GM21390 (cell line): Measurements from ENCODE around the gene GMEB2.
"Not testable (repeated sequence)": the region's sequence is repeated elsewhere in the genome, so short reads cannot be mapped to it uniquely, and the experiment has no call there.

Experiments used
- ATAC-seq: cut with Tn5 transposase; IDR thresholded peaks from one replicate; pipeline ENCODE4 v1.9.1; 2021; ENCODE audit not compliant: unreplicated experiment

Gene GMEB2

DNA sequence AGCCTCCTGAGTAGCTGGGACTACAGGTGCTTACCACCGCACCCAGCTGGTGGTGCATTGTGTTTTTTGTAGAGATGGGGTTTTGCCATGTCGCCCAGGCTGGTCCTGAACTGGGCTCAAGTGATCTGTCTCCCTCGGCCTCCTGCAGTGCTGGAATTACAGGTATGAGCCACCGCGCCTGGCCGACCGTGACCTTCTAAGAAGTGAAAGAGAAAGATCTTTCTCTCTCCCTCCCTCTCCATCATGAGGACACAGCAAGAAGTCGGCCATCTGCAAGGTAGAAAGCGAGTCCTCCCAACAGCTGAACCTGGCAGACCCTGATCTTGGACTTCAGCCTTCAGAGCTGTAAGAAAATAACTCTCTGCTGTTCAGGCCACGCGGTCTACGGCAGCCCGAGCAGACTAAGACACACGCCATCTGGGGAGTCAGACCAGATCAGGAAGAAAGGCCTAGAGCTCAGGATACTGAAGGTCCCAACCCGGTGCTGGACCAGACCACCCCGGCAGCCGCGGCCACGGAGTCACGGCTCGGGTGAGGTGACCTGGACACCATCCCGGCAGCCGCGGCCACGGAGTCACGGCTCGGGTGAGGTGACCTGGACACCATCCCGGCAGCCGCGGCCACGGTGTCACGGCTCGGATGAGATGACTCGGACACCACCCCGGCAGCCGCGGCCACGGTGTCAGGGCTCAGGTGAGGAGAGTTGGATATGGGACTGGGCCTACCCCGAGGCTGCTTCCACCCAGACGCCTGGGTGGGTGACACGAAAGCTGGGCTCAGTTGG, 9.6 kb downstream of the GMEB2 start:
- no peak for ATAC-seq

DNA sequence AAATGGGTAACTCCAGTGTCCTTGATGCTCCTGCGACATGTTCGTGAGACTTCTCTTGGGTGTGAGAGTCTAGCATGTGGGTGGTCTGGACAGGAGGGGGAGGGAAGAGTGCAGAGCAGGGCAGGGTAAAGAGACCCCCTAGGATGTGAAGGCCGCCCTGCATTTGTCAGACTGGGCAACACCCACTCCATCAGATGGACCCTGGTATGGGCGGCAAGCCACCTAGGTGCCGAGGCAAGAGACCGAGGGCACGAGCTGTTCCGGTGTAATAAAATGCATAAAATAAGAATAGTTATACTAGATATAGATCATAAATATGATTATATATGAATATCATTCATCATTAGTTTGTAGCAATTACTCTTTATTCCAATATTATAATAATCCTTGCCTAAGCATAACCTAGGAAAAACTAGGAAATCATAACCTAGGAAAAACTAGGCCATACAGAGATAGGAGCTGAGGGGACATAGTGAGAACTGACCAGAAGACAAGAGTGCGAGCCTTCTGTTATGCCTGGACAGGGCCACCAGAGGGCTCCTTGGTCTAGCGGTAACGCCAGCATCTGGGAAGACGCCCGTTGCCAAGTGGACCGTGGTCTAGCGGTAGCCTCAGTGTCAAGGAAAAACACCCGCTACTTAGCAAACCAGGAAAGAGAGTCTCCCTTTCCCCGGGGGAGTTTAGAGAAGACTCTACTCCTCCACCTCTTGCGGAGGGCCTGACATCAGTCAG, 12.9 kb downstream of the GMEB2 start:
- ATAC-seq = not testable (repeated sequence)

DNA sequence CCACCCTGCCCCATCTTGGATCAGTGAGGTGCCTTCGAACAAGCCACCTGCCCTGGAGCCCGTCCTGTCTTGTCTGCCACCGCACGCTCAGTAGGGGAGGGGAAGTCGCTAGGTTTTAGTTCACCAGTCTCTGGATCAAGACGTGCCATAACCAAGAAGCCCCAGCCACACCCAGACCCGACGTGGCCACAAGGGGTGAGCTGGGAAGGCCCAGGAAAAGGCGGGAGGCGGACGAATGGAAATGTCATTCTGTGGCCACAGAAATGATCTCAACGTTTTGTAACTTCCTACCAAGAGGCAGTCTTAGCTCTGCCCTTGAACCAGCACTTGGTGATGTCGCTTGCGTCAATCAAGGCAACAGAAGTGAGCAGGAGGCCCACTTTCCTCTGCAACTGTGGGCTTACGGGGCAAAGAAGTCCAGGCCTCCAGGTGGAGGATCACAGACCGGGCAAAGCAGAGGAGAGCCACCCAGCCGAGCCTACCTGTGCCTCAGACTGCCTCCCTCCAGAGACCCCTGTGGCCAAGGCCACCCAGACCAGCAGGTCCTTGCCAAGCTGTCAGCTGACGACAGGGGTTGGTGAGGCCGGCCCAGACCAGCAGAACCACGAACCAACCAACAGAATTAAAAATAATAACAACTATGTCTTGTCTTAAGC, 14.5 kb downstream of the GMEB2 start:
- no peak for ATAC-seq

DNA sequence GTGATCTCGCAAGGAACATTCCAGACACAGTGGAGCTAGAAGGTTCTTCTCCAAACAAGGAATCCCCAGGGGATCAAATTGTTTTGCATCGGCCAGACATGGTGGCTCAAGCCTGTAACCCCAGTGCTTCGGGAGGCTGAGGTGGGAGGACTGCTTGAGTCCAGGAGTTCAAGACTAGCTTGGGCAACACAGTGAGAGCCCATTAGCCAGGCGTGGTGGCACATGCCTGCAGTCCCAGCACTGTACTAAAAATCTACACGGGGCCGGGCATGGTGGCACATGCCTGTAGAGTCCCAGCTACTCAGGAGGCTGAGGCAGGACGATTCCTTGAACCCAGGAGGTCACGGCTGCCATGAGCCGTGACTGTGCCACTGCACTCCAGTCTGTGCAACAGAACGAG, 15.3 kb downstream of the GMEB2 start:
- ATAC-seq = no peak

DNA sequence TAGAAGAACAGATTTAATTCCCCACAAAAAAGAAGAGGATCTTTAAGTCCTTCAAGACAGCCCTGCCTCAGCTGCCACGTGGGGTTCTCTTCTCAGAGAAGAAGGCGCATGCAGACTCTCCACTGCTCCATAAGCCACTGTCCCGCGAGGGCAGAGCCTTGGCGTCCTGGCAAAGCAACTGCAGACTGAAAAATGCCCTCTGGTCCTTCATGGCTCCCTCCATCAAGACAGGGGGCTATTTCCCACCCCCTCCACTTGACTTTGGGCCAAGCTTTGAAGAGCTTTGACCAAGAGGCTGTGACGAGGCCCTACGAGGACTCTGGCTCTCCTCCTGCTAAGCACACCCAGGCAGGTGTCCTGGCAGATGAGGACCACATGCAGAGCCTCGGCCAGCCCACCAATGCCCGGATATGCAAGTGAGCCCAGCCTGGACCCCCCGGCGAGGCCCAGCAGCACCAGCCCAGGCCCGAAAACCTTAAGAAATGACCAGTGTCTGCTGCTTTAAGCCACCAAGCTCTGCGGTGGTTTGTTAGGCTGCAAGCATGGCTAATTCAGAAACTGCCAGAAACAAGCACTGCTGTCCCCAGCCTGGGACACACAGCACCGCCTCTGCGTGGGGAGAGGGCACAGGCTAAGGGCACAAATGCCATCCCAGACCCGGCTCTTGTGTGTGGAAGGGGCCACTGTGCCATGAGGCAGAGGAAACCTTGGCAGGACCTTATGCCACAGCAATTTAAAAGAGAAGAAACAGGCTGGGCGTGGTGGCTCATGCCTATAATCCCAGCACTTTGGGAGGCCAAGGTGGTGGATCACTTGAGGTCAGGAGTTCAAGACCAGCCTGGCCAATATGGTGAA, 16.1 kb downstream of the GMEB2 start:
- no peak for ATAC-seq

DNA sequence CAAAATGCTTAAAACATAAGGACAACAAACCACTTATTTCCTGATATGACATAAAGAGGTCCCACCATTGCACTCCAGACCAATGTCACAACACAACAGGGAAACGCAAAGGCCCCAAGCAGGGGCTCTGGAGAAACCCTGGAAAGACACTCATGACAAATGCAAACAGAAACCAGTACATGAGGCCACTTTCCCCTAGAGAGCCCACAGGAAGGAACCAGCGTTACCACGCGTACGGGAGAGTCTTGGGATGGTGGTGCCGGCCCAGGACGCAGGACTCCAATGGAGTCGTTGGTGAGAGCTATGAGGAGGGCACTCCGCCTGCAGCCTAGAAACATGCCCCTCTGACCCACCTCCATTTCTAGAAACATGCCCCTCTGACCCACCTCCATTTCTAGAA, 20.2 kb downstream of the GMEB2 start:
- ATAC-seq = no peak

DNA sequence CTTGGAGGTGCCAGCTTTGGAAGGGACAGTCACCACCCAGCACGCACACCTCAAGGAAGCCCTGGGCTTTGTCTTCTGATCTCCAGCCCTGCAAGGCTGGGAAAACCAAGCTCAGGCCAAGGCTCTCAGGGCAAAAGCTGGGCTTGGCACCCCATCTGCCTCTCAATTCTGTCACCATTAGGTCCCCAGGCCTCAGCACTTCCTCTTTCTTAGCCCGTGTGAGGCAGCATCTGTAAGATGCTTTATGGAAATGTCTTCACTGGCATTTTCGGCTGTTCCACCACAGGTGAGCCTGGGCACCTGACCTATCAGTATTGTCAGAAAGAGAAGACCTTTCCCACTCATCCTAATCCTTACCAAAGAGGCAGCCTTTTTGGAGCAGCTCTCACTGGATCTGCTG, 24.6 kb downstream of the GMEB2 start:
- ATAC-seq = no peak

DNA sequence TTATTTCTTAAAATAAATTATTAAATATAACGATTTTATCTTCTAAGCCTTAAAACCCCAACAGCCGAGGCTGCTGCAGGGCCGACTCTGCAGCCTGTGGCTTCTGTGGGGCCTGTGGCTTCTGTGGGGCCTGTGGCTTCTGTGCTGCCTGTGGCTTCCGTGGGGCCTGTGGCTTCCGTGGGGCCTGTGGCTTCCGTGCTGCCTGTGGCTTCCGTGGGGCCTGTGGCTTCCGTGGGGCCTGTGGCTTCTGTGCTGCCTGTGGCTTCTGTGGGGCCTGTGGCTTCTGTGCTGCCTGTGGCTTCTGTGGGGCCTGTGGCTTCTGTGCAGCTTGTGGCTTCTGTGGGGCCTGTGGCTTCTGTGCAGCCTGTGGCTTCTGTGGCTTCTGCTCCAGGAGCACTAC, 25.2 kb downstream of the GMEB2 start:
- not testable (repeated sequence) for ATAC-seq

DNA sequence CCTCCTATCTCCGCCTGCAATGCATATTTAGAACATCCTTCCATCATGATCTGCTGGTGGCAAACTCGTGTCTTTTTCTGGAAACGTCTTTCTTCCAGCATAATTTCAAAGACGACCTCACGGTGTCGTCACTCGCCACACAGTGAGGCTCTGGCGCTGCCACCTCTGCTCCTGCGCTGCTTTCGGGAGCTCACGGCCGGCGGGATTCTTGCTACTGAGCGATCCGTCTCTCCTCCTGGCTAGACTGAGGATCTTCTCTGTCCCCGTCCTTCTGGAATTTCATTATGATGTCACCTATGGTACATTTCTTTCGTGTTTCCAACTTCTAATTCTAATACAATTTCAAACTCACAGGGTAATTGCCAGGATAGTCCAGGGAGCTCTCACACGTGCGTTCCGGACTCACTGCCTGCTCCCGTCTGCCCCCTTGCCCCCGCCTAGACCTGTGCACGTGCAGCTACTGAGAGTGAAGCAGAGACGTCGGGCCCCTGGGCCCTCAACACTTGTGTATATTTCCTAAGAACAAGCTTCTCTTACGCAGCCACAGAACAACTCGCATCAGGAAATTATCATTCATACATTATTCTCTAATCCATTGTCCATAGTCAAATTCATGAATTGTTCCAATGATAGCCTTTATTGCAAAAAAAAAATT, 27.4 kb downstream of the GMEB2 start:
- ATAC-seq = no peak

DNA sequence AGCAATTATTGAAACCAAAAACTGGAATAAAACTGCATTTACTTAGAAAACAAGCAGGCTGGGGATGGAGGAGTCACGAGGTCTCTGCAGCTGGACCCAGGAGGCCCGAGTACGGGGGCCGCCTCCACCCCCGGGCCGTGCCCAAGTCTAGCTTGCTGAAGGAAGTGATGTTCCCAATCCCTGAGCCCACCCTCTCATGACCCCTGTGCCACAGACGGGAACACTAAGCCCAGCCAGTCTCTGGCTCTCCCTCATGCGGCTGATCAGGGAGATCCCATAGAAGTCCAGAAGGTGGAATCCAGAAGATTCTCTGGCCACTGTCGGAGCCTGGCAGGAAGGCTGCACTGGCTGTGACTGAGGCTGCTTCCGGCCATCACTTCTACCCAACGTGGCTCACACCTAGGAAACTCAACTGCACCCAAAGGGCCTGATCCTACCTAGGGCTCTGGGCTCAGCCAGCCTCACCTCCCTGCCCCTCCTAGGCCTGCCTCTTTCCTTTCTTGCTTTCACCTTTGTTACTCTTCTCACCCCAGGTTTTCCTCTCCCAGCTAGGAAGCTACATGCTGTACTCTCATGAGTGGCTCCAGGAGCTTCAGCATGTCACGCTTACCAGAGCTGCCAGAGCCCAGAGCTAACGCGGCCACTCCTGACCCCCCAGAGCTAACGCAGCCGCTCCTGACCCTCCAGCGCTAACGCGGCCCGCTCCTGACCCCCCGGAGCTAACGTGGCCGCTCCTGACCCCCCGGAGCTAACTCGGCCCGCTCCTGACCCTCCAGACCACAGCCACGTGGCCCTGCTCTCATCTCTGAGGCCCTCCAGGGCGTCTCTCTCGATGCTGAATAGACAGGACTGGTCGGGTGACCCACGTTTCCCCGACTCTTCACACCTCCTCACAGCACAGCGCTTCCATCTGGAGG, 28.2 kb downstream of the GMEB2 start:
- ATAC-seq = no peak

DNA sequence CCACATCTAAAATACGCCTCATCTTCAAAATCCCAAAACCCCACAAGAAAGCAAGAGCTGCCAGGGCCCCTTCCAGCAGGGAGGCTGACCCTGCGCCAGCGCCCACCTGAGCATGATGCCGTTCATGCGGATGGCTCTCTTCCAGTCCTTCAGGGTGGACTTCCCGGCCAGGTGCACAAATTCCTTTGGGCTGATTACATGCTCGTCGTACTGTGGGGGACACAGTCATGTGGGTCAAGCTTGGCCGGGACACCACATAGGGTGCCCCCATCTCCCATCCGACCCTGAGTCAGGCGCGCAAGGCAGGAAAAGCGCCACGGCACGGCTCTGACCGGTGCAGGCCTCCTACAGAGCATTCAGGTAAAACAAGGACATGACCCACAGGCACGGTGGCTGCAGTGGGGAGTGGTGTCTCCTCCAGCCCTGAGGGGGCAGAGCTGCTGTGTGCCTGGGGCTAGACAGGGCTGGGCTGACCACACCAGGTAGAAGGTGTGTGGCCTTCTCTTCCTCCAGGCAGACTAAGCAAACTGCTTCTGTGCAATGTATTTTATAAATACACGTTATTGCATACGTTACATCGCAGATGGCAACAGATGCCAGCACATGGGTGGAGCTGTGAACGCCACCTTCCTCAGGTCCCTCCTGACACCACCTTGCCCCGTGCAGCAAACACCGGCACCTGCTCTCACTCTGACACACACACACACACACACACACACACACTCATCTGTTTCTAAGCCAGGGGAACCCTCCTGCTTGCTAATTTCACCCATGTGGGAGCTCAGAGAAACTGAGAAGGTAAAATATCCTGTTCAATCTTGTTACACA, 29.0 kb downstream of the GMEB2 start:
- no peak for ATAC-seq

DNA sequence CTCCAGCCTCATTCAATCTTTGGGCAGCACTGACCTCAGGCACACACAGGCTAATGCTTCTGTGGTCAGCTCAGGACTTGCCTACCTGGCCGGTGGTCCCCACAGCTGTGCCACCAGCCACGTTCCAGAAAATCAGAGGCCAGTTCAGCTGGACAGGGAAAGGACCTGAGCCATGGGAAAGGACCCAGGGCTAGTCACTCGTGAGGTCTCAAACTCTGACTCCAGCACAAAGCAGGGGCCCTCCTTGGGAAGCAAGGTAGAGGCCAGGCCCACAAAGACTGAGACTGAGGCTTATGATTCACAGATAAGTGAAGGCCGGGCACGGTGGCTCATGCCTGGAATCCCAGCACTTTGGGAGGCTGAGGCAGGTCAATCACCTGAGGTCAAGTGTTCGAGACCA, 30.5 kb downstream of the GMEB2 start:
- ATAC-seq = no peak

DNA sequence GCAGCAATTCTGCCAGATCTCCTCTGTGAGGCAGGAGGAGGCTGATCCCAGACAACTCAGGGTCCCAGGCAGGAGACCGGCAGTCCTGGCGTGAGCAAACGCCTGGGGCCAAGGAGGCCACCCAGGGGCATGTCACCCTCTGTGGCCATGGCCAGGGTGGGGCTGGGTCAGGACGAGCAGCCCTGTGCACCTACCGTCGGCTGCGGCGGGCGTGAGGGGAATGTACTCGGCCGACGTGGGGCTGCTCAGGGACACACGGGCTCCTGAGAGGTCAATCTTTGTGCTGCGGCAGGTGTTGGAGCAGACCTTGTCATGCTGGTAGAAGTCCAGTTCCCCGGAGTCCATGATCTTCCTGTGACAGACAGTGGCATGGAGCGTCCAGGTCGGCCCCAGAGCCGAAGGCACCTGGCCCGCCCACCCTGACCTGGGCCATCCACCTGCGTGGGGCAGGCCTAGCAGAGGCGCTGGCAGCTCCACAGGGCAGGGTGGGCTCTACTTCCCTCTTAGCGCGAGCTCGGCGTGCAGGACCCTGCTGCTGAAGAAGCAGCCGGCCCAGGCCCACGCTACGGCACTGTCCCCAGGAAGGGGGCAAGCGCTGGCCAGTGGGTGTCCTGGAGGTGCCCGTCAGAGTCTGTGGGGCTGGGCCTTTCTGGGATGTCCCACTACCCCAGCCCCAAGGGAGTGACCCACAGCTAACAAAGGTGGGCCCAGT, 31.3 kb downstream of the GMEB2 start:
- ATAC-seq = no peak

DNA sequence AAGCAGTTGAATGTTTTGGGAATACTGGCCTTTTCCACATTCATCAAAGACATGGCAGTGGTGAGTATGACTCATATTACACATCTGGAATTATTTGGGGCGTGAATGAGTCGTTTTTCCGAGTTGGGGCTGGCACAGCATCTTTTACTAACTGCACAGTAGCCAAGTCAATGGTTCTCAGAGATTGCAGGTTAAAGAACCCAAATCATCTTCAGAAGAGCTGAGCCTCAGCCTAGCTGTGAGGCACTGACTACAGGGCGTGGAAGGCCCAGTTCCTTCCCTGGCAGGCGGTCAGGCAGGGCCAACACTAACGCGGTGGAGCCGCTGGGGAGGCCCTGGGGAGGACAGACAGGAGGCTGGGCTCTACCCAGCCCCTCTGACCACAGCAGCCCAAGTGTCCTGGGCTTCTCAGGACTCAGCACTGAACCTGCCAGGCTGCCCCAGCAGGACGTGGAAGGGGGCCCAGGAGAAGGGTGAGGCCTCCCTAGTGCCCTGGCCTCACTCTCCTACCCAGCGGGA, 32.8 kb downstream of the GMEB2 start:
- no peak for ATAC-seq

DNA sequence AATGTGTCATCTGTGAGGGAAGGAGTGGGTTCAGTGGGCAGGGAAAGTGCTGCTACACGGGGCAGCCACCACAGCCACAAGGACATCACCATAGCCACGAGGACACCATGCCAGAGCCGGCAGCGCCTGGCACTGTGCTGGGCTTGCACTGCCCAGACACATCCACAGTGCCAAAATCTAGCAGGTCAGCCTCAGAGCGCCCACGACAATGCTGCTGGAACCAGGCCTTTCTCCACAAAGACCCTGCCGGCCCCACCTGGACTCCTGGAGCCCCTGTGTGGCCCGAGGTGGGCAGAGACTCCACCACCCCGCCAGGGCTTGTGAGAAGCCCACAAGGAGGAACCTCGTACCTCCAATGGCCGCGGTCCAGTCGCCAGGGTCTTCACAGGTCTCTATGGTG, 34.2 kb downstream of the GMEB2 start:
- ATAC-seq = no peak

DNA sequence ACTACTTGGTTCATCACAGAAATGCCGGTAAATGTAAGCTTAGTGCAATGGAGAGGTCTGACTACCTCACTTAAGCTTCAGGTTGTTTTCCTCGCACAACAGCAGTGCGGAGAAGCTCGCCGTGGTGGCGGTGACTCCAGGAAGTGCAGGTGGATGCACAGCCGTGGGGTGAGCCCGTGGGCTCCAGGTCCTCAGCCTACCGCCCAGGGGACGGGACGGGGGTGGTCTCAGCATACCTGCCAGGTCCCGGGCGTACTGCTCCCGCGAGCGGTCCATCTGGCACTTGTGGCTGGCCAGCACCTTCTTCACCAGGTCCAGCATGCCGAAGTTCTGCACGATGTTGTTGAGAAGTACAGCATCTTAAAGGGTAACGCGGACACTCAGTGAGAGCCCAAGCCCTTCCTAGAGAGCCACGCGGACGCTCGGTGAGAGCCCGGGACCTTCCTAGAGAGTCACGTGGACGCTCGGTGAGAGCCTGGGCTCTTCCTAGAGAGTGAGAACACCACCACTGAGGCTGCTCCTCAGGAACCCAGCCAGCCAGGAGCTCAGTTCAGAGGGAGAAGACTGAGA, 35.0 kb downstream of the GMEB2 start:
- no peak for ATAC-seq

DNA sequence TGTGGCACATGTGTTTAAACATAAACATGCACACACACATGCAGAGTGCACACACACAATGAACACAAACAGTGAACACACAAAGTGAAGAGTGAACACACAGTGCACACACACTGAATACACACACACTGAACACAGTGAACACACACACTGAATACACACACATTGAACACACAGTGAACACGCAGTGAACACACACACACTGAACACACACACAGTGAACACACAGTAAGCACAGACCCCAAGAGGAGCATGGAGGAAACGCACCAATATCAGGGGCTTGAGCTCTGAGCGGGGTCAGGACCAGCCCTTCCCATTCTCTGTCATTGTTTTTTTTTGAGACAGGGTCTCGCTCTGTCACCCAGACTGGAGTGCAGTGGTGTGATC, 35.8 kb downstream of the GMEB2 start:
- ATAC-seq = no peak
